ENCODE measurements around the gene MAP3K21.

The MAP3K21 gene

GRCh38 chr1:233336554-233337456, 9.3 kb downstream of the MAP3K21 start:
- H3K4me3 ChIP-seq (ENCODE audit: low read length): no peak overlapping the region
- no peak for TF ChIP-seq ZNF274 (IDR thresholded peaks at IDR 0.05; ENCODE audit: low read depth, low read length)

DNA sequence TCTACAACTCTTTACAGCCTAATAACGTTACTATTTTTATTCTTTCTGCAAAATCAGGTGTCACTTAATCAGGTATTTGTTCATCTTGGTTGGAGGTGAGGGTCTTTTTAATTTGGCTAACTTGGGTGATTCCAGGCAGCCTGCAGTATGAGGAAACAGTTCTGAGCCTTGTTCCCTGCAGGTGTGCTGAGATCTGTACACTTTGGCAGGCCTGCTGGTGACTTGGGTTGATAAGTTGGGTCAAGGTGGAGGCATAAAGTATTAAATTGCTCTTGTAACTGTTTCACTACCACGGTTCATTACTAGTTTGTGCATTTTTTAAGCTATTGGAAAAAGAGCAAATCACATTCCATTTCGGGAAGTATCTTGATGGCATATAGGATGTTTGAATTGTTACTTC, 10.0 kb downstream of the MAP3K21 start:
- H3K4me3 ChIP-seq (ENCODE audit: low read length): no peak overlapping the region
- TF ChIP-seq ZNF274 (IDR thresholded peaks at IDR 0.05; ENCODE audit: low read depth, low read length): no peak

- no peak overlapping the region for H3K4me3 ChIP-seq (ENCODE audit: low read length)
- TF ChIP-seq ZNF274 (IDR thresholded peaks at IDR 0.05; ENCODE audit: low read depth, low read length): no peak
Observed at GRCh38 chr1:233338102-233338501, 10.6 kb downstream of the MAP3K21 start.

GRCh38 chr1:233340031-233340555, 12.6 kb downstream of the MAP3K21 start:
- no peak for TF ChIP-seq ZNF274 (IDR thresholded peaks at IDR 0.05; ENCODE audit: low read depth, low read length)
- no peak overlapping the region for H3K4me3 ChIP-seq (ENCODE audit: low read length)

DNA sequence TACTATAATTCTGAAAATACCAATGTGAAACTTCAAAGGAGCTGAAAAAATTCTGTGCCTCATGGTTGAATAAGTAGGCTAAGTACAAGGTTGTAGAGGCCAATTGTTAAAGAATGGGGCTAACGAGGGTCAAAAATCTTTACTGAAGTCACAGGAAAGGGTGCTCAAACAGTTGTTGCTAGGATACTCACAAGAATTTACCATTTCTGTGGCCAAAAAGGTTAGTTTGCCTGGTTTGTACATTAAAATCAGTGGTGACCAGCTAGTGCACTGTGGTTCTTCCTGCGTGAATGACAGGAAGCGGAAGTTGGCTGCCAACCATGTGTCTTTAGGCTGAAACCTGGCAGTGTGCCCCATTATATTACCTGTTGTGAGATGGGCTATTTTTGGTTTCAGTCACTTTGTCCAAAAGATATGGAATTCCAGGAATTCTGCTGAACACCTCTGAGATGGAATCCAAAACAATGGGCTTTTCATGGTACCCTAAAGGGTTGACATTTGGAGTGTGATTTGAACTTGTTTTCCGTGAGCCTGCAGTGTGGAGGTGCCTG, 13.5 kb downstream of the MAP3K21 start:
- no peak for TF ChIP-seq ZNF274 (IDR thresholded peaks at IDR 0.05; ENCODE audit: low read depth, low read length)

DNA sequence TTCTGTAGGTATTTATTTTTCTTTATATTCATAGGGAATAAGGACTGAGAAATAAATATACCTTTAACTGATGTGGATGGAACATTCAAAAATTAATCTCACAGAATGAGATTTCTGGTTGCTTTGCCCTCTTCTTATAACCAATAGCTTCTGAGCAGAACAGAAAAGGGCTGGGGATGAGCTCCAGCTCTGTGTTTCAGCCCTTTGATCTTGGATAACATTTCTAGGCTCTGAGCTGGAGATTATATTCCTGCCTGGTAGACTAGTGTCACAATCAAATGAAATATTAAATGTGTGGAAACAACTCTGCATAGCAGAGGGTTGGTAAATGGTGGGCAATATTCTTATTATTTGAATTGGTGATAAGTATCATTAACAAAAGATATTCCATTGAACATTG, 14.6 kb downstream of the MAP3K21 start:
- H3K4me3 ChIP-seq (ENCODE audit: low read length): no peak overlapping the region
- no peak for TF ChIP-seq ZNF274 (IDR thresholded peaks at IDR 0.05; ENCODE audit: low read depth, low read length)

More for the DNA sequence above, 13.5 kb downstream of the MAP3K21 start:
- H3K4me3 ChIP-seq (ENCODE audit: low read length): no peak overlapping the region

DNA sequence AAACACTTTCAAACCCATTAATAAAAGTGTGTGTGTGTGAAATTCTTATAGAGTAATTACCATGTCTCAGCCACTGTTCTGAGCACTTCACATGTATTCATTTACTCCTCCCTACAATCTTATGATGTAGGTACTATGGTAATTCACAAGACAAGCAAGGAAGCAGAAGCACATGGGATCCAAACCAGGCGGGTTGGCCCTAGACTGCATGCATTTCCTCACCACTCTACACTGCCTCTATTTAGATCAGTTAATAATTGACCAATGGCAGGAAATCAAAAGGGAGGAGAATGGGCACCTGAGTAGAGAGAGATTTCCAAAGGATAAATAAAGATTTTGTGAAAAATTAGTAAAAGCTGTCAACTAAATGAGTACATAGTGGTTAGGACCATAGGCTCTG, 15.7 kb downstream of the MAP3K21 start:
- H3K4me3 ChIP-seq (ENCODE audit: low read length): no peak overlapping the region
- TF ChIP-seq ZNF274 (IDR thresholded peaks at IDR 0.05; ENCODE audit: low read depth, low read length): no peak

DNA sequence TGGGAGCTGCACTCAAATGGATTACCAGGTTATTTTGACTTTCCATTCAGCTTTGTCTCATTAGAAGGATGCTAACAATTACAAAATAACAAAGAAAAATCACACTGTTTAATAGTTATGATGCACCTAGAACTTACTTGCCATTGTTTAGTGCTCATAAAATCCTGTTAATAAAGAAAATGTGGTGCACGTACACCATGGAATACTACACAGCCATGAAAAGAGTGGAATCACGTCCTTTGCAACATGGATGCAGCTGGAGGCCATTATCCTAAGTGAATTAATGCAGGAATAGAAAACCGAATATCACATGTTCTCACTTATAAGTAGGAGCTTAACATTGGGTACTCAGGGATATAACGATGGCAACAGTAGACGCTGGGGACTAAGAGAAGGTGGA, 19.8 kb downstream of the MAP3K21 start:
- TF ChIP-seq ZNF274 (IDR thresholded peaks at IDR 0.05; ENCODE audit: low read depth, low read length): no peak
- no peak overlapping the region for H3K4me3 ChIP-seq (ENCODE audit: low read length)

- TF ChIP-seq ZNF274 (IDR thresholded peaks at IDR 0.05; ENCODE audit: low read depth, low read length): no peak
- no peak overlapping the region for H3K4me3 ChIP-seq (ENCODE audit: low read length)
Observed at GRCh38 chr1:233349137-233349536, 21.6 kb downstream of the MAP3K21 start.

DNA sequence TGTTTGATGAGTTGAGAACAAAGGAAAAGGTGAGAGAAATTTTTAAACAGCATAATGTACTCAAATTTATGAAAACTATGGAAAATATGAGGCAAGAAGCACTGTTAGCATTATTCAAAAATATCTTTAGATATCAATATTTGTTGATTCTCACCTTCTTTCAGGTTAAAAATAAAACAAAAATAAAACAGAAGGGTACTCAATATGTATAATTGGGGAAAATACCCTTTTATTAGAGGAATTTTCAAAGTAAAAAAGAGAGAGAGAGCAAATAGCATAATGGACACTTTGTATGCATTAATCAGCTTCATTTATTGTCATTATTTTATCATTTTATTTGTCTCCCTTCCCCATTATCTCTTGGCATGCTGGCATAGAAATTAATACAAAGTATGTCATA, 27.5 kb downstream of the MAP3K21 start:
- TF ChIP-seq ZNF274 (IDR thresholded peaks at IDR 0.05; ENCODE audit: low read depth, low read length): no peak
- no peak overlapping the region for H3K4me3 ChIP-seq (ENCODE audit: low read length)

DNA sequence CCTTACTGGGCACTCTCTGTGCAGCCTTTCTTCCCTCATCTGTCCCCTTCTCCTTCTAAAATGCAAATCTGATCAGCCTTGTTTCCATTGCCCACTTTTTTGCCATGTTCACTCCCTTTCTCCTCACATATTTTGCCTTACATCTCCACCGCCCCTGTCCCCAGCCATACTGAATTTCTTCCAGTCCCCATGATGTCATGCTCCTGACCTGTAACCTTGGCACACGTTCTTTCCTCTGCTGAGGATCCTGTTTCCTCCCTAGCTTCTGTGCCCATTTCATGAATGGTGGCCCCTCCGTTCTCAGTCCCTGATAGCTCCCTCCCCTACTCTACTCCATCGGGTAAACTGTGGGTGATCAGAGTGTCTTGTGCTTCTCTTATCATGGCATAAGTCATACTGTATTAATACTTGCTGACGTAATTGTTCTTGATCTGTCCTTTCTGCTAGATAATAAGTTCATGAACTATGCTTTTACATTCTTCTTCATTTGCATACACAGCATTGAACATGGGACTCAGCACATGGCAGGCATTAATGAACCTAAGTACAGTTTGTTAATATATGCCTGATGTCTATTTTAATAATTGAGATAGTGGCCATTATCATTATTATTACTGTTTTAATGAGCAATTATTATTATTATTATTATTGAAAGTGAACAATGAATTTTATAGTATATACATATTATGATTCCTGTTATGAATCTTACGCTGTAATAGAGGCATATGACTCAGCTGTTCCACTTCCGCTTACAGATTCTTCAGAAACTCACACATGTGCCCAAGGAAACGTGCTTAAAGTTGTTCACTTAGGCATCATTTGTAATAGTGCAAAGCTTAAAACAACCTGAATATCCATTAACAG, 28.5 kb downstream of the MAP3K21 start:
- TF ChIP-seq ZNF274 (IDR thresholded peaks at IDR 0.05; ENCODE audit: low read depth, low read length): no peak
- no peak overlapping the region for H3K4me3 ChIP-seq (ENCODE audit: low read length)

DNA sequence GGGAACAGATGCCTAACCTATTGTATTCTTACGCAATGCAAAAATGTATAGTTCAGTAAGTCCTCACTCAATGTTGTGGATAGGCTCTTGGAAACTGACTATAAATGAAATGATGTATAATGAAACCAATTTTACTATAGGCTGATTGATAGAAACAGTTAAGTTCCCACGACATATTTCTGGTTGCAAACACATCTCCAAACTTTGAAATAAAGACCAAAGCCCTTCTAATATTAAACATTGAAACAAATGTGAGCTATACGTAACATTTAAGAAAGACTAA, 29.1 kb downstream of the MAP3K21 start:
- no peak for TF ChIP-seq ZNF274 (IDR thresholded peaks at IDR 0.05; ENCODE audit: low read depth, low read length)
- H3K4me3 ChIP-seq (ENCODE audit: low read length): no peak overlapping the region

GRCh38 chr1:233357595-233358397, 30.3 kb downstream of the MAP3K21 start:
- TF ChIP-seq ZNF274 (IDR thresholded peaks at IDR 0.05; ENCODE audit: low read depth, low read length): no peak
- no peak overlapping the region for H3K4me3 ChIP-seq (ENCODE audit: low read length)

- no peak overlapping the region for H3K4me3 ChIP-seq (ENCODE audit: low read length)
- TF ChIP-seq ZNF274 (IDR thresholded peaks at IDR 0.05; ENCODE audit: low read depth, low read length): no peak
Observed at GRCh38 chr1:233359431-233359830, 31.9 kb downstream of the MAP3K21 start.
